HG02885 (cell line): Measurements from ENCODE around the gene GPR4.

ENCODE experiments used
- ATAC-seq: cut with Tn5 transposase; IDR thresholded peaks from one replicate; pipeline ENCODE4 v1.9.1; 2021; ENCODE audit warnings: mild to moderate bottlenecking; ENCODE audit not compliant: unreplicated experiment, poor library complexity

The GPR4 gene

DNA sequence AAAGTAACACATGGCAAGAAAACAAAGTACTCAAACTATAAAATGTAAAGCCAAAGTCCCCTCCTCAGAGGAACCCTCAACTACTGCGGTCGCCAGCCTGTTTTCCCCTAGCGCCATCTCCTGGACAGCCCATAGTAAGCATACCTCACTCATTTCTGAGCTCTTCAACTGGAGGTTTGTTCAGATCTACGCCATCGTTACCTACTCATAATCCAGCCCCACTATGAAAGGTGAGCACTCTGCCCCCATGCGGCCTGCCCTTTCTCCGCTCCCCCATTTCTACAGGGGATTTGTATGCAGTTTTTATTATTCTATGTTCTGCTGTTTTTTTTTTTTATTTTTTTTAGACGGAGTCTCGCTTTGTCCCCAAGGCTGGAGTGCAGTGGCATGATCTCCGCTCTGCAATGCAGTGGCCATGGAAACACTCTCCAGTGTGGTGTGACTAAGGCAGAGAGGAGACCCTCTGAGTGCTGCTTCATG lies 43.6 kb downstream of the GPR4 start:
- peak; percentile 58 for ATAC-seq

- ATAC-seq = no peak
Measured at GRCh38 chr19:45556835-45557234, 45.2 kb downstream of the GPR4 start.

- no peak for ATAC-seq
Measured at GRCh38 chr19:45554481-45554880, 47.5 kb downstream of the GPR4 start.

DNA sequence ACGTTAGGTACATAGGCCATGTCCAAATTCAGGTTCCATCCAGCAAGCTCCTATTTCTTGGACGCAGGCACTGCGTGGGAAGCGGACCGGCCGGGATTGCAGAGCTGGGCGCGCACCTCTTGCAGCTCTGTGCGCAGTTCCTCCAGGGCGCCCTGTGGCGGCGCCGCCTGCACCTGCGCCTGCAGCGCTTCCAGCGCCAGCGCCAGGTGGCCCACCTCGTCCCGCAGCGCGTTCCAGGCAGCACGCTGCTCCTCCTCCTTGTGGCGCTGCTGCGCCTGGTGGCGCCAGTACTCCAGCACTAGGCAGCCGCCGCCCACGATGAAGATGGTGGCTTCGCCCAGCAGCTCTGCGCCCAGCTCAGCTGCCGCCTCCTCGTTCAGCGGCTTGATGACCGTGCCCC lies 48.5 kb downstream of the GPR4 start:
- ATAC-seq = no peak

- no peak for ATAC-seq
Measured at GRCh38 chr19:45547965-45548609, 53.9 kb downstream of the GPR4 start.

DNA sequence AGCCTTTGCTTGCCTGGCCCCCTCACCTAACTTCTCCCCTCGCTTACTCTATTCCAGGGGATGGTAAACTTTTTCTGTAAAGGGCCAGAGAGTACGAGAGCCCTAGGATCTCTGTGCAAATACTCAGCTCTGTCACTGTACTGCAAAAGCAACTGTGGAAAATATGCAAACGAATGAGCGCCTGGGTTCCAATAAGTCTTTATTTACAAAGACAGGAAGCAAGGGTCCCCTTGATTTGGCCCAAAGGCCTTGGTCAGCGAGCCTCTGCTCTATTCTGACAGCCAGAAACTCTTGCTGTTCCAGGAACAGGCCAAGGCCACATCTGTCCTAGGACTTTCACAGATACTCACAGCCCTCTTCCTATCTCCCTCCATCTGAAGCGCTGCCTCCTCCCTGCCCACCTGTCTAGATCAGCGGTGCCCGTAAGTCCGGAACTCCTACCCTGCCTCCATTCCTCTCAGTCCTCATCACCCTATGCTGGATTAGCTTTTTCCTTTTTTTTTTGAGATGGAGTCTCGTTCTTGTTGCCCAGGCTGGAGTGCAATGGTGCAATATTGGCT lies 54.7 kb downstream of the GPR4 start:
- no peak for ATAC-seq

DNA sequence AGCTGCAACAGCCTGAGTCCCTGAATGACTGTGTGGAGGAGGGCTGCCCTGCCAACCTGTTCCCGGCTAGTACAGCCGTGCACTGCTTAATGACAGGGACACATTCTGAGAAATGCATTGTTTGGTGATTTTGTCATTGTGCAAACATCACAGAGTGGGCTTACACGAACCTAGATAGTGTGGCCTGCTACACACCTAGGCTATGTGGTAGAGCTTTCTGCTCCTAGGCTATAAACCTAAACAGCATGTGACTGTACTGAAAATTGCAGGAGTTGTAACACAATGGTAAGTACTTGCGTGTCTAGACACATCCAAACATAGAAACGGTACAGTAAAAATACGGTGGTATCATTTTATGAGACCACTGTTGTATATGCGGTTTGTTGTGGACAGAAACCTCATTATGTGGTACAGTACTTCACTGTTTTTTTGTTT lies 59.8 kb downstream of the GPR4 start:
- ATAC-seq = no peak
